ENCODE results near the gene INS.

INS gene

DNA sequence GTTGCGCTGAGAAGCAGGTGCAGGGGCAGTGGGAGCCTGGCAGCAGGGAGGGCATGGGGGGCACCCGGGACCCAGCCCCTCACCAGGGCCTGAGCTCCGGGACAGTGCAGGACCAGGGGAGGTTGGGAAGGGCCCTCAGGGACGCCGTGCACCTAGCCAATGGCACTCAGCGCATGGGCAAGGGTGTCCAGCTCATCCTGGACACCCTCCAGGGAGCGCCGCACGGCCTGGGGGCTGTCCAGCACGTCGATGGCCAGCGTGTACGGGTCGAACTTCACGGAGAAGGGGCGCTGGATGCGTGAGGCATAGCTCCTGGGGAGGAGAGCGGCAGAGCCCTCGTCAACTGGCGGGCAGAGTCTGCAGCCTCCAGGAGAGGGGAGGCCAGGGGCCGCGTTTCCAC is 3.1 kb upstream of the INS start:
- no peak for DNase-seq

DNA sequence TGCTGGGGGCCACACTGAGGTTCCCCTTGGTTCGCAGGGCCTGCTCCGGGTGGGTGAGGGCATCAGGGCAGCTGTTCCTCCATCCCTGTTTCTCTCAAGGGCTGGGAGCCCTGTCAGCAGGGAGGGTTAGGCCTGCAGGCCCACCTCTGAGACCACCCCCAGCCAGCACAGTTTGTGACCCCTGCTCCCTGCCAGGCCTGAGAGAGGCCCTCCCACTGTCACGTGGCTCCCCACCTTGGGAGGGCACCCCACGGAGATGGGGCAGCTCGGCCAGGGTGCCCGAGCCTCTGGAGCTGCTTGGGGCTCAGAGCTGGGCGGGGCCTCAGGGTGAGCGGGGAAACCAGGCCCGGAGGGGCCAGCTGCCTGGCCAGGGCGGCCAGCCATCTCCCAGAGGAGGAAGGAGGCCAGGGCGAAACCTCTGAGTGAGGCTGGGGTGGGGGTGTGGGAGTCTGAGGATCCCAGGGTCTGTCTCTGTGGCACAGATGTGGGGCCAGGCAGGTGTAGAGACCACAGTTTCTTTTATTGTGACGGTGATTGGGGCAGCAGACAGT is 2.5 kb upstream of the INS start:
- no peak for DNase-seq

DNA sequence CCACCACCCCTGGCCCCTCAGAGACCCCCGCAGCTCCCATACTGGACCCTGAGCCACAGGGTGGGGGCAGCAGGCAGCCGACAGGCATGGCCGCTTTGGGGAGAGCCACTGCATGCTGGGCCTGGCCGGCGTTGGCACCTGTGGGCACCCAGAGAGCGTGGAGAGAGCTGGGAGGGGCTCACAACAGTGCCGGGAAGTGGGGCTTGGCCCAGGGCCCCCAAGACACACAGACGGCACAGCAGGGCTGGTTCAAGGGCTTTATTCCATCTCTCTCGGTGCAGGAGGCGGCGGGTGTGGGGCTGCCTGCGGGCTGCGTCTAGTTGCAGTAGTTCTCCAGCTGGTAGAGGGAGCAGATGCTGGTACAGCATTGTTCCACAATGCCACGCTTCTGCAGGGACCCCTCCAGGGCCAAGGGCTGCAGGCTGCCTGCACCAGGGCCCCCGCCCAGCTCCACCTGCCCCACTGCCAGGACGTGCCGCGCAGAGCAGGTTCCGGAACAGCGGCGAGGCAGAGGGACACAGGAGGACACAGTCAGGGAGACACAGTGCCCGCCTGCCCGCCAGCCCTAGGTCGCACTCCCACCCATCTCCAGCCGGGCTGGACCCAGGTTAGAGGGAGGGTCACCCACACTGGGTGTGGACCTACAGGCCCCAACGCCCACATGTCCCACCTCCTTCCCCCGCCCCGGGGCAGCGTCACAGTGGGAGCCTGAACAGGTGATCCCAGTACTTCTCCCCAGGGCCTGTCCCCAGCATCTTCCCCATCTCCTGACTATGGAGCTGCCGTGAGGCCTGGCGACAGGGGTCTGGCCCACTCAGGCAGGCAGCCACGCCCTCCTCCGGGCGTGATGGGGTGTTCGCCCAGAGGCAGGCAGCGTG is 1.2 kb downstream of the INS start:
- no peak for DNase-seq

DNA sequence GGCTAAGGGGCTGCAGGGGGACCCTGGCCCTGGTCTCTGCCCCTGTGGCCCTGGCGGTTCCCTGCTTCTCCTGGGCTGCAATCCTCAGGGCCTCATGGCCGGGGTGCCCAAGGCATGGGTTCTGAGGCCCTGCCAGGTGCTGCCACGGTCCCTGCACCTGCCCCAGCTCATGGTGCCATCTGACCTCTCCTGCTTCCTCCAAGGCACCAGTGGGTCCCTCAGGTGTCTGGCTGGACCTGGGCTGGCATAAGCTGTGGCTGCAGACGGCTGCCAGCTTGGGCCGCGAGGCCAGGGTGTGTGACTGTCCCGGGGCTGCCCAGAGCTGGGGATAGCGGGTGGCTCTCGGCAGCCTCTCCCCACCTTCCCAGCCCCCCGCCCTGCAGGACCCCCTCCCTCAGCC is 2.0 kb downstream of the INS start:
- no peak for DNase-seq

DNA sequence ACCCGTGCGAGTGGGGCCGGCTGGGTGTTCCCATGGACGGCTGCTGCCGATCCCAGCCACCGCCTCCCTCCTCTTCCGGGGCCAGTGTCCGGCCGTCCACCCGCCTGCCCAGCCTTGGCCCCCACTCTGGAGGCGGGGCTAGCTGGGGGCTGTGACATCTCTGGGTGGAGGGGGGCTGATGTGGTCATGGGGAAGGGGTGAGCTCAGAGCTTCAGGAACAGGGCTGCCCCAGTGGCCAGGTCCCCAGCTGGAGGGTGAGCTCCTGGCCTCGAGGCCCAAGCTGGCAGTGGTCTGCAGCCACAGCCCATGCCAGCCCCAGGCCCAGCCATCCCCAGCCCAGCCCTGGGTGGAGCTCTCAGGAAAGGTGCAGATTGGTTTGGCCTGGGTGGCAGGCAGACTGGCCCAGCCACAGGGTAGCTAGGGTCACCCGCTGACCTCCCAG is 2.7 kb downstream of the INS start:
- no peak for DNase-seq

DNA sequence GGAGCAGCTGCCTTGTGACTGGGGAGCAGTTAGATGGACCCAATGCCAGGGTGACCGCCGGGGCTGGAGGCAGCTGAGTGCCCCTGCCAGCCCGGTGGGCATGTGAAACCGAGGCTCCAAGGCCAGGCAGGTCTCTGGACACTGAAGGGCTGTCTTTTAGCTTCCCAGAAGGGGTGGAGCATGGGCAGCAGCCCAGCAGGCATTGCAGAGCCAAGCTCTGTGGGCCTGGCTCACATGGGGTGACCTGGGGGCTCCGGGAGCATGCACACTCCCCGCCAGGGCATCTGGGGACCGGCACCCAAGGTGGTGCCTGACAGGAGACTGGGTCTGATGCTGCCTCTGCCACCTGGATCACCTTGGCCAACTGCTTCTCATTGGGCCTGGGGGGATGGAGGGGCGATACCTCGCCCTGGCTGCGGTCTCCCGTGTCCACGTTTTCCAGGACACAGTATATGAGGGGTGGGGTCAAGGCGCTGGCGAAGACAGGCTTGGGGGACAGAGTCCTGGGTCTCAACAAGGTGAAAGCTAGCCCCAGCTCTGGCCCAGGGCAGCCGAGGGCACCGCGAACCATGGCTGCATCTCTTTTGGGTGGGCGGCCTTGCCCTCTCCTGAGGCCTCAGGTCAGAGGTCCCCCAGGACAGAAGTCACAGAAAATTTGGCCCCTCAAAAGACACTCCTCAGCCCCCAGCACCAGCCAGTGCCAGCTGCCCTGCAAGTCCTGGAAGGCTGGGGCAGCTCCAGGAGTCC is 3.5 kb downstream of the INS start:
- DNase-seq, result no peak

DNA sequence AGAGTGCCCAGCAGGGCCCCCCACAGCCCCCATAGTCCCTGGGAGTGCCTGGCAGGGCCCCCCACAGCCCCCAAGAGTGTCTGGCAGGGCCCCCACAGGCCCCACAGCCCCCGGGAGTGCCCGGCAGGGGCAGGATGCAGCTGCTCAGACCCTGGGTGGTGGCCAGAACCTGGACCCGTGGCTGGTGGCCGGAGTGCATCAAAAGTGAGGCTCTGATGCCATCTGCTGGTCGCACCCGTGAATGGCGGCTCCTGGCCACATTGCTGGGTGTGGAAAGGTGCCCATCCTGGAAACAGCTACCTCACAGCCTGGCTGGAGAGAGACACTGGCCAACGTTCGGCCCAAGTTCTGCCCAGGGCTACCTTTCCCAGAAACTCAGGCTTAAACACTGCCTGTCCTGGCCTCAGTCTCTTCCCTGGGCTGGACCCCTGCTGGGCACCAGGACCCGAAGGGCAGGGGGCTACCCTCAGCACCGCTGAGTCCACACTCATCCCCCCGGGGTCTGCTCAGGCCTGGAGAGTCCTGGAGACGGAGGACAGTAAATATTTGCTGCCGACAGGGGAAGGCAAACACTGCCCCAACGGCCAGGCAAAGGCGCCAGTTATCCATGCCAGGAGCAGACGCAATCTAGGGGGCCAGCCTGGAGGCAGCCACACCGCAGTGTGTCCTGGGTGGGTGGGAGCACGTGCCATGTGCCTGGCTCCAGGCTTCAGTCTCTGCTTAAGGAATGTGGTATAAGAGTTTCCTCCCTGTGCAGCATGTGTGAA is 4.4 kb downstream of the INS start:
- peak; percentile 68 to 71 for DNase-seq

DNA sequence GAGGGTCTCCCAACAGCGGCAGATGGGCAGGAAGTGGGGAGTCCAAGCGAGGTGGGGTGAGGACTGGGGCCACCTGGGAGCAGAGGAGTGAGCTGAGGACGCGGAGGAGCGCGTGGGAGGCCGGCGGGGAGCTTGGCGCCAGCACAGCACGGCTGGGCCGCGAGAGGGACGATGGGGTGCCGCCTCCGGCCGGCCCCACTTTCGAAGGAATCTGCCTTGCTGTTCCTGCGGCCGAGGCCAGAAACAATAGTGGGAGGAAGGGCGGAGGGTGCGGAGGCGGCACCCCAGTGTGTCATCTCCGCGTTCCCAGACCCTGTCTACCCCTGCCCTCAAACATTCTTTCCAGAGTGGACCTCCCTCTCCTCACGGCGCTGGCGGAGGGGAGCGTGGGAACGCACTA is 5.5 kb downstream of the INS start:
- DNase-seq, result no peak

DNA sequence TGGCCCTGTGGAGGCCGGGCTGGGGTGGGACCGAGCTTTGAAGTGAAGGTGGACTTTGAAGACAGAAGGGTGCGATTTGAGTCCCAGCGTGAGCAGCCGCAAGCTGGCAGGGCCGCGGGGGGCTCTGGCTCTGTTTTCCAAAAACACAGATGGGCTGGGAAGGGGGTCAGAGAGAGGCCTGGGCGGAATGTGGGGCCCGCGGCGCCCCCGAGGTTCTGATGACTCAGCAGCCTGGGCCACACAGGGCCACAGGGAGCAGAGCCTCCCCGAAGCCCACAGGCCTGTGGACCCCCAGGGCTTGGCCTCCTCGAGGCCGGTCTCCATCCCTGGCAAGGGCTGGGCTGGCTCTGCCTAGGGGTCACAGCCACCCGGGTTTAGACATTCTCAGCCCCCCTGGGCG is 6.1 kb downstream of the INS start:
- no peak for DNase-seq

DNA sequence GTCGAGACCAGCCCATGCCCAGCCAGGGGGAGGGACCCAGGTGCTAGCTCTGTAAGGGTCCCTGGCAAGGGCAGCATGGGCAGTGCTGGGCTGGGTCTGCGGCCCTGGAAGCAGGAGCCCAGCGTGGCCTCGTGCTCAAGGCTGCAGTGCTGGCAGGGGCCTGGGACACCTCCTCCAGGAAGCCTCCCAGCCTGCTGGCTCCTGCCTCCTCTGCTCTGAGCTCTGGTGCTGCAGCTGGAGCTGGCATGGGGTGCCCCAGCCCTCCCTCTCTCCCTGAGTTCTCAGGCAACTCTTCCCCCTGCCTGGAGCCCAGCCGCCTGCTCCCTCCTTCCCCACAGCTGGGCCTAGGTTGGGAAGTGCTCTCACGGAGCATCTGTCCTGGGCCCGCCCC is 6.8 kb downstream of the INS start:
- DNase-seq, result no peak

DNA sequence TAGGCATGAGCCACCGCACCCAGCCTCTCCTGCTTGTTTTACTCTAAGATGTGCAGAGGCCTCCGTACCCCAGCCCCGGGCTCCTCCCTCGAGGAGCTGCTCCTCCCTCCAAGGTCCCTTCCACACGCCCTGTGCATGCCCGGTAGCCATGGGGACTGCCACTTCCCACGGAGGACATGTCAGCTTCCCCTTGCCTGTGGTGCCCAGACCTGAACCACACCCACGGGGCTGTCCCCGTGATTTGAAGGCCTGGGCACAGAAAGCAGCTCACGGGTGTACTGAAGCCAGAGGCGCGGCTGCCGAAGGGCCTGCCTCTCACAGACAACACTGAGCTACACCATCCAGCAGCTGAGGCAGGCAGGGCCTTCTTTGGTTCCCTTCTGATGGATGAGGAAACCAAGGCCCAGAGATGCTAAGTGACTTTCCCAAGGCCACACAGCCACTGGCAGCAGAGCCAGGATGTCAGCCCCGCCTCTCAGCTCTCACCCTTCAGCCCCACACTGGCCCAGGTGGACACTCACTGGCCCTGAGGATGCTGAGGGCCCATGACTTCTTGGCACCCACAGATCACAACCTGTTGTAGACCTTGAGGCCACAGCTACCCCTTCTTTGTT is 7.3 kb downstream of the INS start:
- no peak for DNase-seq

DNA sequence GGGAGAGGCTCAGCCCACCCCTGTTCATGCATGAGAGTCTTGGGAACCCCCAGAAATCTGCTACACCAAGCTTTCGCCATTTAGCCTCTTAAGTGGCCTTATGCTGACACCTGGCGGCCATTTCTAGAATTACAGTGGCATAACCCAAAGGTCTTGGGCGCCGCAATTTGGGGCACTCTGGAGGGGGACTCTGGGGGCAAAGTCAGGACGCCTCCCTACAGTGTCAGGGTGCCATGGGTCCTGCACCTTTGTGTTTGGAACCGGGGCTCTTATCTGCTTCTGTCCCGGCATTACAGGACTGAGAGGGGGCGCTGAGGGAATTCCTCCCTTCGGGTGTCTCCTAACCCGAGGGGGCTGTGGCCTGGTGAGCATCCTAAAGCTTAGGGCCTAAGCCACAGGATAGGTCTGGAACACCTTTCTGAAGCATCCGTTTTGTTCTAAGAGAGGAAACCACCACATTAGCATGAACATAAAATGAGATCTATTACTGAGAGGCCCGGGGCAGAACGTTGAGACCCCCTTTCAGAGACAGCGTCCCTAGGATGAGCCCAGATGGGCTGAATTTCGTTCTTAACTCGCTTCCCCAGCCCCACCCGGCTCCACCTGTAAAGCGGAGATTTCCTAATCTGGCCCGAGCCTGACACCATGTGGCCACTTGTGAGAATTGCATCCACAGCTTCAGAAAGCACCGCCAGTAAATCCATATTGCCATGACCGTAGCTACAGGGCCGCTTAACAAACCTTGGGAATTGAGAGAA is 9.3 kb downstream of the INS start:
- DNase-seq, result peak; percentile 76 to 77

DNA sequence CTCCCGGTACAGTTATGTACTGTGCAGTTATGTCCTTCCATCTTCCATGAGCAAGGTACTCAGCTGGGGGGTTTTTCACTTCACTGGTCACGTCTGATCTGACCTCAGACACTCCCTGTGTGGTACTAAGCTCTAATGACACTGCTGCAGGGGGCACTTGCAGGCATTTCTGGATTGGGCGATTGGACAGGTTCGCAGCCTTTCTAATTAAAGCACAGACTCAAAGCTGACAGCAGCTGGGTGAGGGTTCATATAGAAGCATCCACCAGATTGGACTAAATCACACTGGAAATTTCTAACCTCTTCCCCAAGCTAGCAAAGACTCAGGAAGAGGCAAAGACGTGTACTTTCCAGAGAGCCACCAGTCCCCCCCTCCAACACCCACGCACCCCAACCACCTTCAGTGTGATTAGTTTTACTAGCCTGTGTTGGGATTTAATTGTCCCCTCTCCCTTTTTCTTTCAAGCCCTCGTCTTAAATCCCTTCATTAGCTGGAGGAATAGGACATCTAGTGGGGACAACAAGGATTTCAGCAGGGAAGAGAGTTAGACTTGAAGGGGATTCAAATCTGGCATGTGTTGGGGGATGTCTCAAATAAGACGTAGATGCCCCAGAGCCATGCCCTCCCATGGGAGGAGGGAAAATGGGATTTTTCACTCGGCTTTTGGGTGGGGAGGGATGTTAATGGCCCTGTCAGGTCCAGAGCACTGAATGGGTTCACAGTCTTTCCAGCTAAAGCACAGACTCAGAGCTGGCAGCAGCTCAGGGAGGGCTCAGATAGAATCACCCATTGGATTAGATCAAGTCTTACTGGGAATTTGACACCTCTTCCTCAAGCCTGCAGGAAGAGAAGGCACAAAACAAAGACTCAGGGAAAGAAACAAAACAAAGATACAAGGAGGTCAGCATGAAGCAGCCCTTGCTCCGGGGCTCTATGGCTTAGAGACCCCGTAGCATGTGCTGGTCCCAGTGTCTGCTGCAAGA is 10.9 kb downstream of the INS start:
- no peak for DNase-seq

DNA sequence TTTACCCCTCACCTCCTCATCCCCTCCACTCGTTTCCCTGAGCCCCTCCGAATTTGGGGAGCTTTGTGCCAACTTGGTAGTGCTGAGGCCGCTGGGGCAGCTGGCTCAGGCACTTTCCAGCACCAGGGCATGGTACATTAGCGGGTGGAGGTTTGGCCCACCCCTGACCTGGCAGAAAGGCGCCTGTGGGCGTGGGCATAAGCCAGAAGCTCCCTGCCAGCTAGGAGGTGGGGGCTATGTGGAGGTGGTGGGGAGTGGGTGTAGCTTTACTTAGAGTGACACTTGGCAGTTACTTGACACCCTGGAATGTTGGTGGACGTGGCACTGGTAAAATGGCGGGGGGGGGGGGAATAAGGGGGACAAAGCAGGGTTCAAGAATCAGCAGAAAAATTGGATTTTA is 11.5 kb downstream of the INS start:
- no peak for DNase-seq

DNA sequence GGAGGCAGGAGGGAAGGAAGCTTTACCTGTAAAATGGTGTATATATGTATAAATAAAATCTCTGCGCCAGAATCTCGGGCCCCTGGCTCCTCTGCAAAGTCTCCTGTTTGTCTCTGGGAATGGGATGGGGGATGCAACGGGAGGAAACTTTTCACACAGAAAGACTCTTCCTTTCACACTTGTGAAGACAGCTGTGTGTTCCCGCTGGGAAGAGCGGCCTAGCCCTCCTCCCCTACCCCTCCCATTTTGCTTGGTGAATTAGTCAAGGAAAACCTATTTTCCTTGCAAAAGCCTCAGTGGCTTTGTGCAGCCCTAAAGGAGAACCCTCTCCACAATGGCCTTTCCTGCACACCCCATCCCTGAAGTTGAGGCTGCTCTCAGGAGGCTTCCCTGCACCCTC is 12.4 kb downstream of the INS start:
- DNase-seq, result no peak

DNA sequence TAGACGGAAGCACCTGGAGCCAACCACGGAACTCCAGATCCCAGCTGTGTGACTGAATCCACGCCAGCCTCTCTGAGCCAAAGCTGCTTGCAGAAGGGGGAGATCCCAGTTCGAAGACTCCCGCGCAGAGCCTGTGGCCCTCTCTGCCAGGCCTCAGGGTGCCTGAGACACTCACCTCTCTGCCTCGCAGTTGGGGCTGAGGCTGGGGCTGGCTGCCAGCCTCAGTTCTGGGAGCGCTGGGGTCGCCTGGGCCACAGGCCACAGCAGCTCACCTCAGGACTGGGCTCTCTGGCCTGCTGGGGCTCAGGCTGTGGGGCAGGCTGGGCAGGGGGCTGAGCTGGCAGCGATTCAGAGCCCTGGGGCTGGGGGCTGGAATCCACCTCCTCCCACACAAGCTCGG is 13.6 kb downstream of the INS start:
- DNase-seq, result no peak

DNA sequence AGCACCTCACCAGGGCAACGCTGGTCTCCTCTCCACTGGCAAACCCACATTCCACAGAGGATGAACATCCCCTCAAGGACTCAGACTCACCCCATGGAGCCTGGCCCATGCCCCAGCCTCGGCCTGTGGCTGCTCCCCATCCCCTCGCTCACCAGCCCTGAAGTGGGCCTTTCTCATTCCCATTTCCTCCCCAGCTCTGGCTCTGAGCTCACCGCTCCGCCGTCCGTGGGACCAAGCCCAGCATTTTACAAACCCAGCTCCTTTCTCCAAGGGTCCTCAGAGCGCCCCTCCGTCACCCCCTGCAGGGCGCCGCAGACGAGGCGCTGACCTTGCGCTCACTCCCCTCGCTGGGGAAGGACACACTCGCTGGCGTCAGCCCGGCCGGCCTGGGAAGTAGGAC is 15.0 kb downstream of the INS start:
- no peak for DNase-seq

DNA sequence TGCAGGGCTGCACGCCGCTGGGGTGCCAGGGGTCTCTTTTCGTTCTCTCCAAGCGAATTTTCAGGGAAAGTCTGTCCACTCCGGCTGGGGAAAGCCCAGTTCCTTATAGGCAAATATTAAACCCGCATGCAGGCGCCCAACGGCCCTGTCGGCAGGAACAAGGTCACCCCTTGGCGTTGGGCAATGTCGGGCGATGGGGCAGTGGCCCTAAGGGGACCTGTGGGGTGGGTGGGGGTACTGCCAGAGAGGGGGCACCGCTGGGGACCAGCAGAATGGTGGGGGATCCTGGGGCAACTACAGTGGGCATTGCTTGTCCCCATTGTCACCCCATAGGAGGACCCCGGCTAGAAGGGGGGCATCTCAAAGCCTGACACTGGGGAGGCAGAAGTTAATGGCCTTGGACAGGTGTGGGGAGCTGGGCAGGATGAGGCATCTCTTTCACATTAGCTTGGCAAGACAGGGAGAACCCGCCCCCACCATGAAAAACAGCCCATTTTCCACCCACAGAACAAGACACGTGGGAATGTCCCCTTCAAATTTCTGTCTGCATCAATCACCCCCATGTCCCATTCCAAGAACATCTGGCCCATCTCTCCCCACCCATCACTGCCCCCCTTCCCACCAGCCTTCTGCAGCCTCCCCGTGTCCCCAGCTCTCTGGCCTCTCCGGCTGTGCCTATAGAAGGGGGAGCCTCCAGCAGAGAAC is 16.3 kb downstream of the INS start:
- DNase-seq, result no peak

DNA sequence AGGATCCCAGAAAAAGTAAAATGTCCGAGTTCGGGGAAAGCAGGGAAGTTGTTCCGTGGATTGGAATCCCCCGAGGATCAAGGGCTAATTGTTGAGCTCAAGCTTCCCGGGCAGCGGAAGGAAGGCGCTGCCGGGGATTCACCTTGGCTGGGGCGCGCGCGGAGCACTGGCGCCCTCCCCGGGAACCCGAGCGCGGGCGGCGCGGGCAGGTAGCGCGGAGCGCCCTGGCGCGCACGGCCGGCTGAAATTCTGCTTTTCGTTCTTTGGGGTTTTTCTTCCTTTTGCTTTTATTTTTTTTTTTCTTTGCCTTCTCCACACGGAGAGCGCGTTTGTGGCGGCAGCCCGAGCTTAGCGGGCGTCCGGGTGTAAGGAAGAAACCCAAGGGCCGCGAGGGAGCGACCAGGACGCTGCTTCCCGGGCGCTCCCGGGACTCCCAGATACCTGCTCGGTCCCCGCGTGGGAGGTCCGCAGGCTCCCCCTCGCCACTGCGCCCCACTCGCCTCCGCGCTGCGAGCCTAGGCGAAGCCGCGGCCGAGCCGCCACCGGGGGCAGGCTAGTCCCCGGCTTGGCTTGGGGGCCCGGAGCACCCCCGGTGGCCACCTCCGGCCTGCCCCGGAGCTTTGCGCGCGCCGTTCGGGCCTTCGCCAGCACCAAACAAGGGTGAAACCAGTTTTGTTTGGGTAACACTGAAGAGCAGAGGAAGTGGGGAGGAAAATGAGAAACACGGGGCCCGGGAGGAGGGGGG is 17.0 kb downstream of the INS start:
- DNase-seq, result no peak

DNA sequence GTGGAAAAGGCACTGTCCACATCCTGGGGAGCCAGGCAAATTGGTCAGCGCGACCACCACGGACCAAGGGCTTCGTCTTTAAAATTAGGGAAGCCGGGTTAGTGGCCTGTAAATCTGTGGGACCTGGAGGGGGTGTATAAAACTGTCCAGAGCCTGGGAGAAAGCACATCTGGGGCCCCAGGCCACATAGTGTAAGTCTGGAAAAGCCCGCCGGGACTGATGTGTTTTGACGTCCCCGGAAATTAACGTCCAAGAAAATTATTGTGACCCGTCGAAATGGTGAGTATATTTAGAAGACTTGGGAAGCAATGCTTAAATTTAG is 17.6 kb downstream of the INS start:
- no peak for DNase-seq
